ENCODE measurements around the gene ARID1B.
A peak's percentile ranks its signal among the peaks of the same experiment; 100 is the strongest.

The ARID1B gene

DNA sequence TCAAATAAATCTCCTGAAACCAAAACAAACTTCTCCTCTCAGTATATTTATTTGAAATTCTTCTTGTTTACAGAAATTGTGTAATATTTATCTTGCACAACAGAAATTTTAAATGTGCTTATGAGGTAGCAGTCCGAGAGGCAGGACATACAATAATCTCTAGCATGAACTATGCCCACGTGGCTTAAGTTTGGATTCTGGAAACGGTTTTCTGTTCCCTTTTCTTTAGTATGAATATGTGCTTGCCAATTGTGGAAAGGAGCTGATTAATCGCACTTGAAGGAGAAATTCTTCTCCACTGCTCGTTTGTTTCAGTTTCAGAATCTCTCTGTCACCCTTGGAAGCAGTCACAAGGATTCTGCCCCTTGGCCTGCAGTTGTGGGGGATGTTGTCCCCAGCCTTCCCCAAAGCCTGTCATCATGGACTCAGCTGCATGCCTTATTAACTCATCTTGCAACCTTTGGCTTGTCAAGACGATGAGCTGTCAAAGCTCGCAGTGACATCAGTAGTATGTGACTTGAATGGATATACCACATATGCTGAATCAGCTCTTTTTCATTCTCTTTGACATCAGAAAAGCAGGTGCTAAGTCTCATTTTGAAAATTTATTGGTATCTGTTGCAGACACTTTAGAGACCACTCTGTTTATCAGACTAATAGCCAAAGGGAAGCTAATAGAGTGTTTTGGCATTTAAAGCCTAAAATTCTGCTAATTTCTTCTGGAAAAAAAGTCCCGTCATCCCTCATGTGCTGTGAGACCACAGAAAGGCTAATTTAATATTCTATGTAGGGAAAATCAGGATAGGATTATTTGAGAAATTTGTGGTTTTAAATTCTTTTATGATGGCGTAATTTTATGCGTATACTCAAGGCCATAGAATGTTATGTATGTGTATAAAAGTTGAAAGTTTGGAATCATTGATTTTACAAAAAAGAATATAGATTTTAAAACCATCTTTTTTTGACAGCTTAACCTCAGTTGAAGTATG, 186.8 kb downstream of the ARID1B start:
- Histone ChIP-seq H3K9me3 (ENCODE audit: control insufficient read depth, insufficient read depth, low read depth, low read length) (no peaks in the 10 kb centered on the region), H3K36me3 (ENCODE audit: control insufficient read depth in 2 of 2, insufficient read depth in 1 of 2, low read length in 2 of 2) (no peaks in the 10 kb centered on the region), H3K4me3 (ENCODE audit: low read depth, low read length) (no peak overlapping the region), H3K27ac (ENCODE audit: extremely low read depth, low read depth, low read length) (no peak overlapping the region), H3K4me1 (ENCODE audit: control insufficient read depth, insufficient read depth, low read length) (peaks cover 10% of the 10 kb centered on the region; the same call in 1 of the 2 replicates)
- ChIA-PET CTCF (interaction anchor here (0.8 to 1.6 kb wide), 2 partner anchors 10 to 21 kb away, joined by 3 to 9 read pairs; no protein-coding TSS in a partner anchor), POLR2A (no interaction called here)
- TF ChIP-seq SP3 (tag by site-specific recombination; IDR thresholded peaks at IDR 0.05) (no peak), ZNF416 (tag by site-specific recombination; IDR thresholded peaks at IDR 0.05) (no peak), PRDM1 (tag by site-specific recombination; IDR thresholded peaks at IDR 0.05) (0 out of 2 replicates have a peak, but pooled peaks have one; percentile 37), ZNF391 (tag by site-specific recombination; IDR thresholded peaks at IDR 0.05; ENCODE audit: borderline replicate concordance, low read depth) (no peak), ZNF324 (tag by site-specific recombination; IDR thresholded peaks at IDR 0.05) (peak; percentile 39; the same call in 1 of the 2 replicates), ZNF24 (tag by site-specific recombination; IDR thresholded peaks at IDR 0.05) (0 out of 2 replicates have a peak, but pooled peaks have one; percentile 25), KLF8 (tag by site-specific recombination; IDR thresholded peaks at IDR 0.05) (peak; percentile 61), FEZF1 (tag by site-specific recombination; IDR thresholded peaks at IDR 0.05) (no peak), ZNF184 (tag by site-specific recombination; IDR thresholded peaks at IDR 0.05) (peak; percentile 56; the same call in 1 of the 2 replicates), ZBTB21 (tag by site-specific recombination; IDR thresholded peaks at IDR 0.05) (peak; percentile 78), ZEB2 (tag by site-specific recombination; IDR thresholded peaks at IDR 0.05) (peak; percentile 72), ZNF366 (tag by site-specific recombination; conservative IDR thresholded peaks at IDR 0.05) (peak; percentile 35; the same call in 1 of the 2 replicates), ZNF660 (tag by site-specific recombination; IDR thresholded peaks at IDR 0.05) (0 out of 2 replicates have a peak, but pooled peaks have one; percentile 35), ZBTB17 (tag by site-specific recombination; IDR thresholded peaks at IDR 0.05) (peak; percentile 86), ZNF501 (tag by site-specific recombination; IDR thresholded peaks at IDR 0.05) (0 out of 2 replicates have a peak, but pooled peaks have one; percentile 23), MZF1 (tag by site-specific recombination; IDR thresholded peaks at IDR 0.05; ENCODE audit: borderline replicate concordance) (peak; percentile 86), KLF1 (tag by site-specific recombination; IDR thresholded peaks at IDR 0.05) (no peak), ZNF521 (tag by site-specific recombination; IDR thresholded peaks at IDR 0.05) (no peak), BCL11B (tag by site-specific recombination; IDR thresholded peaks at IDR 0.05; ENCODE audit: low read depth) (no peak), SP7 (tag by site-specific recombination; IDR thresholded peaks at IDR 0.05) (peak; percentile 74), ZNF146 (tag by site-specific recombination; IDR thresholded peaks at IDR 0.05) (no peak), ZBTB8A (tag by site-specific recombination; IDR thresholded peaks at IDR 0.05) (no peak), ZNF114 (tag by site-specific recombination; IDR thresholded peaks at IDR 0.05) (no peak), ZNF10 (tag by site-specific recombination; IDR thresholded peaks at IDR 0.05) (0 out of 2 replicates have a peak, but pooled peaks have one; percentile 14), TRIM28 (IDR thresholded peaks at IDR 0.05; ENCODE audit: borderline replicate concordance, low read length) (peak; percentile 95), ZNF140 (tag by site-specific recombination; IDR thresholded peaks at IDR 0.05) (no peak)
- TF ChIP-seq, protein P1, sequence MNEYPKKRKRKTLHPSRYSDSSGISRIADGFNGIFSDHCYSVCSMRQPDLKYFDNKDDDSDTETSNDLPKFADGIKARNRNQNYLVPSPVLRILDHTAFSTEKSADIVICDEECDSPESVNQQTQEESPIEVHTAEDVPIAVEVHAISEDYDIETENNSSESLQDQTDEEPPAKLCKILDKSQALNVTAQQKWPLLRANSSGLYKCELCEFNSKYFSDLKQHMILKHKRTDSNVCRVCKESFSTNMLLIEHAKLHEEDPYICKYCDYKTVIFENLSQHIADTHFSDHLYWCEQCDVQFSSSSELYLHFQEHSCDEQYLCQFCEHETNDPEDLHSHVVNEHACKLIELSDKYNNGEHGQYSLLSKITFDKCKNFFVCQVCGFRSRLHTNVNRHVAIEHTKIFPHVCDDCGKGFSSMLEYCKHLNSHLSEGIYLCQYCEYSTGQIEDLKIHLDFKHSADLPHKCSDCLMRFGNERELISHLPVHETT (tag by site-specific recombination; IDR thresholded peaks at IDR 0.05), result 0 out of 2 replicates have a peak, but pooled peaks have one; percentile 53
- TF ChIP-seq, protein P2, sequence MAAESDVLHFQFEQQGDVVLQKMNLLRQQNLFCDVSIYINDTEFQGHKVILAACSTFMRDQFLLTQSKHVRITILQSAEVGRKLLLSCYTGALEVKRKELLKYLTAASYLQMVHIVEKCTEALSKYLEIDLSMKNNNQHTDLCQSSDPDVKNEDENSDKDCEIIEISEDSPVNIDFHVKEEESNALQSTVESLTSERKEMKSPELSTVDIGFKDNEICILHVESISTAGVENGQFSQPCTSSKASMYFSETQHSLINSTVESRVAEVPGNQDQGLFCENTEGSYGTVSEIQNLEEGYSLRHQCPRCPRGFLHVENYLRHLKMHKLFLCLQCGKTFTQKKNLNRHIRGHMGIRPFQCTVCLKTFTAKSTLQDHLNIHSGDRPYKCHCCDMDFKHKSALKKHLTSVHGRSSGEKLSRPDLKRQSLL (tag by site-specific recombination; IDR thresholded peaks at IDR 0.05), result no peak
- TF ChIP-seq, protein P3, sequence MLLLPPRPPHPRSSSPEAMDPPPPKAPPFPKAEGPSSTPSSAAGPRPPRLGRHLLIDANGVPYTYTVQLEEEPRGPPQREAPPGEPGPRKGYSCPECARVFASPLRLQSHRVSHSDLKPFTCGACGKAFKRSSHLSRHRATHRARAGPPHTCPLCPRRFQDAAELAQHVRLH (tag by site-specific recombination; IDR thresholded peaks at IDR 0.05), result no peak
- TF ChIP-seq, protein P4, sequence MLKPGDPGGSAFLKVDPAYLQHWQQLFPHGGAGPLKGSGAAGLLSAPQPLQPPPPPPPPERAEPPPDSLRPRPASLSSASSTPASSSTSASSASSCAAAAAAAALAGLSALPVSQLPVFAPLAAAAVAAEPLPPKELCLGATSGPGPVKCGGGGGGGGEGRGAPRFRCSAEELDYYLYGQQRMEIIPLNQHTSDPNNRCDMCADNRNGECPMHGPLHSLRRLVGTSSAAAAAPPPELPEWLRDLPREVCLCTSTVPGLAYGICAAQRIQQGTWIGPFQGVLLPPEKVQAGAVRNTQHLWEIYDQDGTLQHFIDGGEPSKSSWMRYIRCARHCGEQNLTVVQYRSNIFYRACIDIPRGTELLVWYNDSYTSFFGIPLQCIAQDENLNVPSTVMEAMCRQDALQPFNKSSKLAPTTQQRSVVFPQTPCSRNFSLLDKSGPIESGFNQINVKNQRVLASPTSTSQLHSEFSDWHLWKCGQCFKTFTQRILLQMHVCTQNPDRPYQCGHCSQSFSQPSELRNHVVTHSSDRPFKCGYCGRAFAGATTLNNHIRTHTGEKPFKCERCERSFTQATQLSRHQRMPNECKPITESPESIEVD (tag by site-specific recombination; IDR thresholded peaks at IDR 0.05), result peak; percentile 58; the same call in 1 of the 2 replicates
- TF ChIP-seq, protein P5, sequence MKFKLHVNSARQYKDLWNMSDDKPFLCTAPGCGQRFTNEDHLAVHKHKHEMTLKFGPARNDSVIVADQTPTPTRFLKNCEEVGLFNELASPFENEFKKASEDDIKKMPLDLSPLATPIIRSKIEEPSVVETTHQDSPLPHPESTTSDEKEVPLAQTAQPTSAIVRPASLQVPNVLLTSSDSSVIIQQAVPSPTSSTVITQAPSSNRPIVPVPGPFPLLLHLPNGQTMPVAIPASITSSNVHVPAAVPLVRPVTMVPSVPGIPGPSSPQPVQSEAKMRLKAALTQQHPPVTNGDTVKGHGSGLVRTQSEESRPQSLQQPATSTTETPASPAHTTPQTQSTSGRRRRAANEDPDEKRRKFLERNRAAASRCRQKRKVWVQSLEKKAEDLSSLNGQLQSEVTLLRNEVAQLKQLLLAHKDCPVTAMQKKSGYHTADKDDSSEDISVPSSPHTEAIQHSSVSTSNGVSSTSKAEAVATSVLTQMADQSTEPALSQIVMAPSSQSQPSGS (tag by site-specific recombination; IDR thresholded peaks at IDR 0.05; ENCODE audit: low read depth), result peak; percentile 52; the same call in 1 of the 2 replicates

Measured in HEK293 (cell line).